ENCODE results near the gene KRTAP2-2.
"Not testable (repeated sequence)": the region's sequence is repeated elsewhere in the genome, so short reads cannot be mapped to it uniquely, and the experiment has no call there.

Gene KRTAP2-2, protein sequence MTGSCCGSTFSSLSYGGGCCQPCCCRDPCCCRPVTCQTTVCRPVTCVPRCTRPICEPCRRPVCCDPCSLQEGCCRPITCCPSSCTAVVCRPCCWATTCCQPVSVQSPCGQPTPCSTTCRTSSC

DNA sequence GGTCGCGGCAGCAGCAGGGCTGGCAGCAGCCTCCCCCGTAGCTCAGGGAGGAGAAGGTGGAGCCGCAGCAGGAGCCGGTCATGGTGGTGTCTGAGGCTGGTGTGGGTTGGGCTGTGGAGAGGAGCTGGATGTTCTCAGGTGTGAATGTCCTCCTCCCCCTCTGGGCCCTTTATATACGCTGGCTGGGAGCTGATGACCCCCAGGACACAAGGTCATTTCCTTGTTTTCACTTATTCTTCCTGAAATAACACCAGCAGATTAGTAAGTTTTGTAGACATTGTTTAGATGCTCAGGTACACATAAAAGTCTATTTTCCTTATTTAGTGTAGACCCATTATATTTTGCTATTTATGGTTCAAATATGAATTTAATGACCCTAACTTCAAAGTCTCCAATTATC is at the start of gene KRTAP2-2:
Gene KRTAP2-2 (minus strand): TSS at position 101 of the 400 bp plus-strand sequence. CDS start 19 bp downstream, at position 82.
- DNase-seq (ENCODE audit: low read depth); H3K4me3 ChIP-seq (ENCODE audit: low read length): not testable (repeated sequence)

DNA sequence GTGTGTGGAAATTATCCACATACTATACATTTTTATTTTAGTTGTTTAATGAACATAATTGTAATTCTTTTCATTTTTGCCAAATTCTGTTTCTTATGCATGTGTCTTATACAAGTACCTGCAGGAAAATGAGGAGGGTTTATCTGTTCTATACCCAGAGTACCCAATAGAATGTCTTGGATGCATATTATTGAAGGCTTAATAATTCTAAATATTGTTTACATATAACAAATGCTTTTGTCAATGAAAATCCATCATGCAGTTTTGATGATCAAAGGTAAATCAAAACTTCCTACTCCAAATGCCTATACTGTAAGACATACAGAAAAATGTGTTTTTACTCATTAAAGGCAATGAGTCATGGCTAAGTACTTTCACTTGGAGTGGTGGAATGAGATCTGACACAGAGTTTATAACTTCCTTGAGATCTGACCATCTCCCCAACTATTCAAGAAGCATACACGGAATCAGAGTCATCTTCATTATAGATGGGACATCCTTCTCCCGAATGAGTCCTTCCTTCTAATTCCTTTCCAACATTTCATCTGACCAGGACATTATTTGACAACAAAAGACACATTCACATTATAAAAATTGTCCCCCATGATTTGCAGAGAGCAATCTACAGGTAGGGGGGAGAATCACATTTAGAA is 49.5 kb upstream of the KRTAP2-2 start:
- not testable (repeated sequence) for DNase-seq (ENCODE audit: low read depth); H3K4me3 ChIP-seq (ENCODE audit: low read length)

DNA sequence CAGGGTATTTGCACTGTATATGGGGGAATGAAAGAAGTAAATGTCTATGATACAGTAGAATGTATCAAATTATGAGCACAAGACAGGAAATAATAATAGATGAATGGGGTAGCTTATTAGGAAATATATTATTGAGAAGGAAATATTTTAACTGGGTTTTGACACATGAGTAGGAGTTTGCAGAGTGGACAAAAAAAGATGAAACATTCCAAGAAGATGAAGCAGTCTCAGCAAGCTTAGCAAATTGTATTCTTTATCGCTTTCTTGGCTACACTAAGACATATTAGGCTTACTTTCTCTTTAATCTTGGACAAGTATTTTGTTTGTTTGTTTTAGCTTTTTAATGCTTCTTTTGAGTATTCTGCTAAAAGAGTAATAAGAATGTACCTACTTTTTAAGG is 48.9 kb upstream of the KRTAP2-2 start:
- TF ChIP-seq, protein P1, sequence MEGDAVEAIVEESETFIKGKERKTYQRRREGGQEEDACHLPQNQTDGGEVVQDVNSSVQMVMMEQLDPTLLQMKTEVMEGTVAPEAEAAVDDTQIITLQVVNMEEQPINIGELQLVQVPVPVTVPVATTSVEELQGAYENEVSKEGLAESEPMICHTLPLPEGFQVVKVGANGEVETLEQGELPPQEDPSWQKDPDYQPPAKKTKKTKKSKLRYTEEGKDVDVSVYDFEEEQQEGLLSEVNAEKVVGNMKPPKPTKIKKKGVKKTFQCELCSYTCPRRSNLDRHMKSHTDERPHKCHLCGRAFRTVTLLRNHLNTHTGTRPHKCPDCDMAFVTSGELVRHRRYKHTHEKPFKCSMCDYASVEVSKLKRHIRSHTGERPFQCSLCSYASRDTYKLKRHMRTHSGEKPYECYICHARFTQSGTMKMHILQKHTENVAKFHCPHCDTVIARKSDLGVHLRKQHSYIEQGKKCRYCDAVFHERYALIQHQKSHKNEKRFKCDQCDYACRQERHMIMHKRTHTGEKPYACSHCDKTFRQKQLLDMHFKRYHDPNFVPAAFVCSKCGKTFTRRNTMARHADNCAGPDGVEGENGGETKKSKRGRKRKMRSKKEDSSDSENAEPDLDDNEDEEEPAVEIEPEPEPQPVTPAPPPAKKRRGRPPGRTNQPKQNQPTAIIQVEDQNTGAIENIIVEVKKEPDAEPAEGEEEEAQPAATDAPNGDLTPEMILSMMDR (conservative IDR thresholded peaks at IDR 0.05; ENCODE audit: low read depth, low read length): no peak
- no peak overlapping the region for H3K4me3 ChIP-seq (ENCODE audit: low read length)
- DNase-seq (ENCODE audit: low read depth): no peak

DNA sequence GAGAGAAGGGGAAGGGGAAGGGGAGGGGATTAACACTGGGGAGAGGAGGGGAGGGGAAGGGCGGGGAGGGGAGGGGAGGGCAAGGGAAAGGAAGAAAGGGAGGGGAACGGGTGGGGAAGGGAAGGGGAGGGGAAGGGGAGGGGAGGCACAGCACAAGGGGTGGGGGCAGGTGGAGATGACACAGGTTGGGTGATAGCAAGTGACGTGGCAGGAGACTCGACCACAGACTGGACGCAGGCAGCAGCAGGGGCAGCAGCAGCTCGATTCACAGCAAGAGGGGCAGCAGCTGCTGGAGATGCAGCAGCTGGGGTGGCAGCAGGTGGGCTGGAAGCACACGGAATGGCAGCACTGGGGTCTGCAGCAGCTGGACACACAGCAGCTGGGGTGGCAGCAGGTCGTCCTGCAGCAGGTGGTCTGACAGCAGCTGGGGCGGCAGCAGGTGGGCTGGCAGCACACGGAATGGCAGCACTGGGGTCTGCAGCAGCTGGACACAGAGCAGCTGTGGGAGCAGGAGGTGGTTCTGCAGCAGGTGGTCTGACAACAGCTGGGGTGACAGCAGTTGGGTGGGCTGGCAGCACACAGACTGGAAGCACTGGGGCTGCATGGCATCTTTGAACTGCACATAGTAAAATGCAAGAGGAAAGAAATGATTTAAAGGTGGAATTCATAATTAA is 46.7 kb upstream of the KRTAP2-2 start, which contains the start of gene KRTAP4-16:
Gene KRTAP4-16 (minus strand): TSS at position 624 of the 674 bp plus-strand sequence. CDS start 0 bp downstream, at position 624.
- no peak within 1 kb of the TSS for H3K4me3 ChIP-seq (ENCODE audit: low read length)
- no peak for DNase-seq (ENCODE audit: low read depth)
- TF ChIP-seq, protein P1 (conservative IDR thresholded peaks at IDR 0.05; ENCODE audit: low read depth, low read length): no peak

DNA sequence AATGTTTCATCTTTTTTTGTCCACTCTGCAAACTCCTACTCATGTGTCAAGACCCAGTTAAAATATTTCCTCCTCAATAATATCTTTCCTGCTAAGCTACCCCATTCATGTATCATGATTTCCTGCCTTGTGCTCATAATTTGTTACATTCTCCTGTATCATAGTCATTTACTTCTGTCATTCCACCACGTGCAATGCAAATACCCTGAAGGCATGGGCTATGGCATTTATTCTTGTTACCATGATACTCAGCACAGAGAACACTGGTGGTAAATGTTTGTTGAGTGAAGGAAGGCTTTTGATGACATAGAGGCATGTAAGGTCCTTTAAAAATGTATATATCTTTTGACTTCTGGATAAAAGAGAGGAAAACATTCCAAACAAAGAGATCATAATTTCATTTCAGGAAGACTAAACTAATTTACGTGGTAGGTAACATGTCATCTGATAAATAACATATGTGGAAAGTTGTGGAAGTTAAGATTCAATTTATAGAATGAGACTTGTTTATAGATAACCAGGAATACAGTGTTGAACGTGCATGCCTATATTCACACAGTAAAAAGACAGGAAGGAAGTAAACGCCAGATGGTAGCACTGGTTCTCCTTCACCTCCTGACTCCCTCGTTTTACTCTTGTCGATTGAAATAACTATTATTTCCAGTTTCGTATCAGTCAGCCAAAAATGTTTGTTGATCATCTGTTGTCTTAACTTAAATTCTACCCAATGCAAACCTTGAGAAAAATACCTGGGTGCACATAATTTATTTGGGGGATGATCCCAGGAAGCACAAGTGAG is 44.9 kb upstream of the KRTAP2-2 start:
- H3K4me3 ChIP-seq (ENCODE audit: low read length); DNase-seq (ENCODE audit: low read depth): not testable (repeated sequence)

DNA sequence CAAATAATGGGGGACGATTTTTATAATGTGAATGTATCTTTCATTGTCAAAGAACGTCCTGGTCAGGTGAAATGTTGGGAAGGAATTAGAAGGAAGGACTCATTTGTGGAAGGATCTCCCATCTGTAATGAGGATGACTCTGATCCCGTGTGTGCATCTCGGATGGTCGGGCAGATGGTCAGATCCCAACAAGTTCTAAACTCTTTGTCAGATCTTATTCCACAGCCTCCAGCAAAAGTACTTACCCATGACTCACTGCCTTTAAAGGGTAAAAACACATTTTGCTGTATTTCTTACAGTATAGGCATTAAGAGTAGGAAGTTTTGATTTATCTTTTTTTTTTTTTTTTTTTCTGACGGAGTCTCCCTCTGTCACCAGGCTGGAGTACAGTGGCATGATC is 43.5 kb upstream of the KRTAP2-2 start:
- no peak for DNase-seq (ENCODE audit: low read depth)
- H3K4me3 ChIP-seq (ENCODE audit: low read length): no peak overlapping the region
- TF ChIP-seq, protein P1 (conservative IDR thresholded peaks at IDR 0.05; ENCODE audit: low read depth, low read length): no peak

DNA sequence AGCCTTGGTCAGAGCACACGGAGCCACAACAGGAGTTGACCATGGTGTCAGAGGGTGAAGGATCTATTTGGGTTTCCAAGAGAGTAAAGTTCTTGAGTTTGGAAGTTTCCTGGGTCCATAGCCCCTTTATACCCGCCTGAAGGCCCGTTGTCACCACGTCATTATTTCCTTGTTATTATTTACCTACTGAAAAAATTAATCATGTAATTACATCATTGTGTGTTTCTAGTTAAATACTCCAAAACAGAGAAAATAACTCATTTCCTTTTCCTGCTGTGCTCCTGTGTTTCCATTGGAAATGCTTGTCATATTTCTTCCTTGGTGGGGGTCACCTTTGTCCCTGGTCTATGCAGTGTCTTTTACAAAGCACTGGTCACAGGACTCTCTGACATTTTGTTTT is 43.0 kb upstream of the KRTAP2-2 start, which contains the start of gene KRTAP4-8:
Gene KRTAP4-8 (minus strand): TSS at position 101 of the 400 bp plus-strand sequence. CDS start 58 bp downstream, at position 43.
- TF ChIP-seq, protein P1 (conservative IDR thresholded peaks at IDR 0.05; ENCODE audit: low read depth, low read length): no peak
- H3K4me3 ChIP-seq (ENCODE audit: low read length): no peak within 1 kb of the TSS
- DNase-seq (ENCODE audit: low read depth): no peak

DNA sequence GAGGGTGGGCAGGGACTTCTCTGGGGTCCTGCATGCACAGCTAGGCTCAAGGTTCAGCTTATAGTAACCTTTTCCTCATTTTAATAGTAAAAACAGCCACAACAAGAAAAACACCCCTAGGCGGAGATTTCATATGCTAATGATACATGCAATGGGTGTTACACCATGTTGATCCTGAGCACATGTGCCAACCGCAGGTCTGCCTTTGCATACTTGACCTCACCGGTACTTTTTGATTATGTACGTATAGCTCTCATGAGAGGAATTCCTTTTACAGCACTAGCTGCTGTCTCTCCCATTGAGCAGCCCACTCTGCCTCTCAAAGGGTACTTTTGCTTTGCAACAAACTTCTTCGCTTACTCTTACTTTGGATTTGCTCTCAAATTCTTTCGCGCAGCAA is 41.0 kb upstream of the KRTAP2-2 start:
- H3K4me3 ChIP-seq (ENCODE audit: low read length): no peak overlapping the region
- DNase-seq (ENCODE audit: low read depth): no peak
- TF ChIP-seq, protein P1 (conservative IDR thresholded peaks at IDR 0.05; ENCODE audit: low read depth, low read length): no peak

DNA sequence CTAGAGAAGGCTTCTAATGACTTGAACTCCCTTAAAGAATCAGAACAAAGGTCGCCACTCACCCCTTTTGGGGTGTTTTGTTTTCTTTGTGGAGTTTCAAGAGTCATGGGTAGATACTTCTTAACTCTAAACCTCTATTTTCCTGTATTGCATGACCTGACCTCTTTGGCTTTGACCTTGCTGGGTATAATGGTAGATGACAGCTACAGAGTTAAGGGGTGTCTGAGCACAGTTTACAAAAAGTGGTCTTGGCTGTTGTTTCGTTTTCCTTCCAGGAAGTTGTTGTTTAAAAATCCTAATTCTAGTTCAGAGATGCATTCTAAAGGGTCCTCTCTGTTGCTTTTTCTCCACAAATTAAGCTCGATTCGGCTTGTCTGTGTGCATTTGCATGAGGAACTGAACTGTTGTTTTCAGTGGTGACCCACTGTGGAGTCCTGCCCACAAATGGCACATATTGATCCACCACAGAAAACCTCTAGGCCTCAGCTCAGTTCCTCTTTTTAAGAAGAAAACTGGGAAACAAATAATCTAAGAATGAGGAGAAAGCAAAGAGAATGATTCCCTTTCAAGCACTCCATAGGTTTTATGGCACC is 33.8 kb upstream of the KRTAP2-2 start:
- DNase-seq (ENCODE audit: low read depth): not testable (repeated sequence)

DNA sequence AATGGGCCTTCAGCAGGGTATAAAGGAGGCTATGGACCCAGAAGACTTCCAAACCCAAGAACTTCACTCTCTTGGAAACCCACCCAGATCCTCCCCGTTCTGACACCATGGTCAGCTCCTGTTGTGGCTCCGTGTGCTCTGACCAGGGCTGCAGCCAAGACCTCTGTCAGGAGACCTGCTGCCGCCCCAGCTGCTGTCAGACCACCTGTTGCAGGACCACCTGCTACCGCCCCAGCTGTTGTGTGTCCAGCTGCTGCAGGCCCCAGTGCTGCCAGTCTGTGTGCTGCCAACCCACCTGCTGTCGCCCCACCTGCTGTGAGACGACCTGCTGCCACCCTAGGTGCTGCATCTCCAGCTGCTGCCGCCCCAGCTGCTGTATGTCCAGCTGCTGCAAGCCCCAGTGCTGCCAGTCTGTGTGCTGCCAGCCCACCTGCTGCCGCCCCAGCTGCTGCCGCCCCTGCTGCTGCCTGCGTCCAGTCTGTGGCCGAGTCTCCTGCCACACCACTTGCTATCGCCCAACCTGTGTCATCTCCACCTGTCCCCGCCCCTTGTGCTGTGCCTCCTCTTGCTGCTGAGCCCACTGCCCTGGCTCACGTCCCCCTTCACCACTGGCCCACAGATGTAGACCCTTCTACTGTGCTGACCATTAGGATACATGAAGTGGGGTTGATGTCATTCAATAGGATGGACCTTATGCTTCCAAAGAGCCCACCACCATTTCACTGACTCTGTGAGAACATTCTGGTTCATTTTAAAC is 29.2 kb upstream of the KRTAP2-2 start, which contains the start of gene KRTAP4-7:
Gene KRTAP4-7 (plus strand): TSS at position 51 of the 757 bp plus-strand sequence. CDS start 57 bp downstream, at position 108.
- DNase-seq (ENCODE audit: low read depth); H3K4me3 ChIP-seq (ENCODE audit: low read length): not testable (repeated sequence)

More for the DNA sequence above, 33.8 kb upstream of the KRTAP2-2 start:
- not testable (repeated sequence) for H3K4me3 ChIP-seq (ENCODE audit: low read length)

DNA sequence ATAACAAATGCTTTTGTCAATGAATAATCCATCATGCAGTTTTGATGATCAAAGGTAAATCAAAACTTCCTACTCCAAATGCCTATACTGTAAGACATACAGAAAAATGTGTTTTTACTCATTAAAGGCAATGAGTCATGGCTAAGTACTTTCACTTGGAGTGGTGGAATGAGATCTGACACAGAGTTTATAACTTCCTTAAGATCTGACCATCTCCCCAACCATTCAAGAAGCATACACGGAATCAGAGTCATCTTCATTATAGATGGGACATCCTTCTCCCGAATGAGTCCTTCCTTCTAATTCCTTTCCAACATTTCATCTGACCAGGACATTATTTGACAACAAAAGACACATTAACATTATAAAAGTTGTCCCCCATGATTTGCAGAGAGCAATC is 28.4 kb upstream of the KRTAP2-2 start:
- not testable (repeated sequence) for DNase-seq (ENCODE audit: low read depth)

More for the DNA sequence above, 28.4 kb upstream of the KRTAP2-2 start:
- not testable (repeated sequence) for H3K4me3 ChIP-seq (ENCODE audit: low read length)
